HG03025 (cell line): ENCODE data around the gene TRIM17.

Experiments used
- ATAC-seq: cut with Tn5 transposase; IDR thresholded peaks from one replicate; pipeline ENCODE4 v1.9.1; 2021; ENCODE audit warnings: mild to moderate bottlenecking, moderate library complexity; ENCODE audit not compliant: unreplicated experiment, low FRiP score

TRIM17 gene

GRCh38 chr1:228423404-228424053 is 6.9 kb upstream of the TRIM17 start:
- no peak for ATAC-seq

- ATAC-seq = no peak
These were observed 4.5 kb upstream of the TRIM17 start for GRCh38 chr1:228420968-228421826.

- no peak for ATAC-seq
These were observed 982 bp upstream of the TRIM17 start for GRCh38 chr1:228417483-228418203.

GRCh38 chr1:228417061-228417460 is 400 bp upstream of the TRIM17 start:
- ATAC-seq = no peak

- ATAC-seq = no peak
These were observed 826 bp downstream of the TRIM17 start for GRCh38 chr1:228415853-228416216.

GRCh38 chr1:228415221-228415620 is 1.4 kb downstream of the TRIM17 start:
- ATAC-seq = no peak

- no peak for ATAC-seq
These were observed 2.0 kb downstream of the TRIM17 start for GRCh38 chr1:228414511-228415211.

GRCh38 chr1:228413241-228414010 is 3.2 kb downstream of the TRIM17 start:
- ATAC-seq = no peak

GRCh38 chr1:228411548-228412430 is 4.9 kb downstream of the TRIM17 start:
- no peak for ATAC-seq

GRCh38 chr1:228411121-228411520 is 5.5 kb downstream of the TRIM17 start:
- ATAC-seq = no peak

- no peak for ATAC-seq
These were observed 6.0 kb downstream of the TRIM17 start for GRCh38 chr1:228410671-228411070.

GRCh38 chr1:228410015-228410414 is 6.6 kb downstream of the TRIM17 start:
- ATAC-seq = no peak

- ATAC-seq = no peak
These were observed 7.5 kb downstream of the TRIM17 start for GRCh38 chr1:228408869-228409805.

GRCh38 chr1:228408041-228408868 is 8.4 kb downstream of the TRIM17 start:
- no peak for ATAC-seq

GRCh38 chr1:228407106-228408040 is 9.3 kb downstream of the TRIM17 start:
- no peak for ATAC-seq

GRCh38 chr1:228405979-228406228 is 10.8 kb downstream of the TRIM17 start:
- ATAC-seq = peak; percentile 27
